Measurements from ENCODE around the gene JAKMIP1. TPM values are rescaled to one million over a fixed set of nuclear protein-coding genes. Genes with fewer than 3 reads are reported as not detected.

The JAKMIP1 gene
- total RNA-seq, 1 experiment from 2014 or later: not detected

GRCh38 chr4:6049985-6050384 is 150.4 kb downstream of the JAKMIP1 start:
- CTCF ChIA-PET: no interaction called here
- no peak for DNase-seq
- Histone ChIP-seq H3K27me3 (ENCODE audit: insufficient read depth, low read depth) (peaks cover 62% of the 10 kb centered on the region), H3K4me2 (no peak overlapping the region), H3K36me3 (ENCODE audit: low read depth) (no peaks in the 10 kb centered on the region), H3K4me1 (replicated peaks; ENCODE audit: insufficient read depth) (no peaks in the 10 kb centered on the region), H2AFZ (no peak overlapping the region), H3K79me2 (ENCODE audit: low read depth) (no peaks in the 10 kb centered on the region), H3K27ac (no peak overlapping the region), H3F3A (ENCODE audit: insufficient read depth, low read depth) (no peaks in the 10 kb centered on the region), H3K9me3 (ENCODE audit: insufficient read depth, low read depth) (no peaks in the 10 kb centered on the region), H4K20me1 (ENCODE audit: insufficient read depth) (no peaks in the 10 kb centered on the region), H3K9me2 (ENCODE audit: insufficient read depth) (no peaks in the 10 kb centered on the region), H3K4me3 (no peak overlapping the region)
- no TSS peak for BruUV-seq (replicated peaks)
- TF ChIP-seq, protein P1, sequence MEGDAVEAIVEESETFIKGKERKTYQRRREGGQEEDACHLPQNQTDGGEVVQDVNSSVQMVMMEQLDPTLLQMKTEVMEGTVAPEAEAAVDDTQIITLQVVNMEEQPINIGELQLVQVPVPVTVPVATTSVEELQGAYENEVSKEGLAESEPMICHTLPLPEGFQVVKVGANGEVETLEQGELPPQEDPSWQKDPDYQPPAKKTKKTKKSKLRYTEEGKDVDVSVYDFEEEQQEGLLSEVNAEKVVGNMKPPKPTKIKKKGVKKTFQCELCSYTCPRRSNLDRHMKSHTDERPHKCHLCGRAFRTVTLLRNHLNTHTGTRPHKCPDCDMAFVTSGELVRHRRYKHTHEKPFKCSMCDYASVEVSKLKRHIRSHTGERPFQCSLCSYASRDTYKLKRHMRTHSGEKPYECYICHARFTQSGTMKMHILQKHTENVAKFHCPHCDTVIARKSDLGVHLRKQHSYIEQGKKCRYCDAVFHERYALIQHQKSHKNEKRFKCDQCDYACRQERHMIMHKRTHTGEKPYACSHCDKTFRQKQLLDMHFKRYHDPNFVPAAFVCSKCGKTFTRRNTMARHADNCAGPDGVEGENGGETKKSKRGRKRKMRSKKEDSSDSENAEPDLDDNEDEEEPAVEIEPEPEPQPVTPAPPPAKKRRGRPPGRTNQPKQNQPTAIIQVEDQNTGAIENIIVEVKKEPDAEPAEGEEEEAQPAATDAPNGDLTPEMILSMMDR (conservative IDR thresholded peaks at IDR 0.05): no peak
- no peak for TF ChIP-seq EZH2 (IDR thresholded peaks at IDR 0.05; ENCODE audit: low read depth)
- POLR2A ChIA-PET (ENCODE audit: unreplicated experiment): no interaction called here
- intact Hi-C loops (cut with micrococcal nuclease; ENCODE audit: unreplicated experiment): no loop called here

DNA sequence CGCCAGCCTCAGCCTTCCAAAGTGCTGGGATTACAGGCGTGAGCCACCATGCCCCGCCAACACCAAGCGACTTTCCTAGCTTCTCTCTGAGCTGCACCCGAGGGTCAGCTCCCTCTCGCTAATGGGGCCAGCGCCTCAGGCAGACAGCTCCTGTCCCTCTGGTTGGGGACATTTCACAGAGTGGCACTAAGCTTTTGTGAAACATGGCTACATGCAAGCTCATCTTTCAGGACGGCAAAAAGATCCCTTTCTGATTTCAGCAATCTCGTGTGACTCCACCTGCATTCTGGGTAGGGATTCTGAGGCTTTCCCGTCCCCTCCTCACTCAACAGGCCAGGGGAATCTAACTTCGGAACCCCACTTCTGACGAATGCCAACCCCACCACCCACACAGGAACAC is 151.1 kb downstream of the JAKMIP1 start:
- BruUV-seq (replicated peaks): no TSS peak

DNA sequence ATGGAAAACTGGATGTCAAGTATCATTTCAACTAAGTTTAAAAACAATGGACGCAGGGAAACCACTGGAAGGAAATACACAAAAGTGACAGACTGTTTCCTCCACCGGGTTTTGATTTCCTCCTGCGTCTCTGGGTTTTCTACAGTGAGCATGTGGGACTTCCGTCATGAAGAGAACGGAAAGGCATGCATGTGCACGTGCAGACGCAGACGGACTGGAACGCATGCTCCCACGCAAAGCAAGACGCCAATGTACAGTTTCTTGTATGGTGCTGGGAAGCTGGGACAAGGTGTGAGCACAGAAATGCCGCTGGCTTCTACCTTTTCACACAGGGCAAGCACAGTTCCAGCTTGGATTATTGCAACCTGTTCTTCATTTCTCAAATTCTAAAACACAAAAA is 151.8 kb downstream of the JAKMIP1 start:
- CTCF ChIA-PET: no interaction called here

More for the DNA sequence above, 151.1 kb downstream of the JAKMIP1 start:
- H4K20me1 ChIP-seq (ENCODE audit: insufficient read depth): no peaks in the 10 kb centered on the region
- CTCF ChIA-PET: no interaction called here
- no peak overlapping the region for H3K4me3 ChIP-seq
- H3K4me2 ChIP-seq: no peak overlapping the region
- H3K9me2 ChIP-seq (ENCODE audit: insufficient read depth): no peaks in the 10 kb centered on the region
- TF ChIP-seq, protein P1 (conservative IDR thresholded peaks at IDR 0.05): no peak
- TF ChIP-seq EZH2 (IDR thresholded peaks at IDR 0.05; ENCODE audit: low read depth): no peak
- H3K27me3 ChIP-seq (ENCODE audit: insufficient read depth, low read depth): peaks cover 69% of the 10 kb centered on the region
- POLR2A ChIA-PET (ENCODE audit: unreplicated experiment): no interaction called here
- no peaks in the 10 kb centered on the region for H3K36me3 ChIP-seq (ENCODE audit: low read depth)
- H3F3A ChIP-seq (ENCODE audit: insufficient read depth, low read depth): no peaks in the 10 kb centered on the region
- H3K4me1 ChIP-seq (replicated peaks; ENCODE audit: insufficient read depth): no peaks in the 10 kb centered on the region
- no peaks in the 10 kb centered on the region for H3K9me3 ChIP-seq (ENCODE audit: insufficient read depth, low read depth)
- no peak overlapping the region for H2AFZ ChIP-seq
- no peak for DNase-seq
- intact Hi-C loops (cut with micrococcal nuclease; ENCODE audit: unreplicated experiment): no loop called here
- no peak overlapping the region for H3K27ac ChIP-seq
- H3K79me2 ChIP-seq (ENCODE audit: low read depth): no peaks in the 10 kb centered on the region

More for the DNA sequence above, 151.8 kb downstream of the JAKMIP1 start:
- Histone ChIP-seq H3K27ac (no peak overlapping the region), H3K79me2 (ENCODE audit: low read depth) (no peaks in the 10 kb centered on the region), H3K9me3 (ENCODE audit: insufficient read depth, low read depth) (no peaks in the 10 kb centered on the region), H3K36me3 (ENCODE audit: low read depth) (no peaks in the 10 kb centered on the region), H4K20me1 (ENCODE audit: insufficient read depth) (no peaks in the 10 kb centered on the region), H2AFZ (no peak overlapping the region), H3K4me1 (replicated peaks; ENCODE audit: insufficient read depth) (no peaks in the 10 kb centered on the region), H3K9me2 (ENCODE audit: insufficient read depth) (no peaks in the 10 kb centered on the region), H3K27me3 (ENCODE audit: insufficient read depth, low read depth) (peaks cover 72% of the 10 kb centered on the region), H3K4me3 (no peak overlapping the region), H3K4me2 (no peak overlapping the region), H3F3A (ENCODE audit: insufficient read depth, low read depth) (no peaks in the 10 kb centered on the region)
- POLR2A ChIA-PET (ENCODE audit: unreplicated experiment): no interaction called here
- intact Hi-C loops (cut with micrococcal nuclease; ENCODE audit: unreplicated experiment): no loop called here
- no peak for TF ChIP-seq EZH2 (IDR thresholded peaks at IDR 0.05; ENCODE audit: low read depth)
- TF ChIP-seq, protein P1 (conservative IDR thresholded peaks at IDR 0.05): no peak
- BruUV-seq (replicated peaks): no TSS peak
- DNase-seq: no peak

All from PC-9 (cell line).